ENCODE measurements around the gene PTCHD1.

PTCHD1 gene

DNA sequence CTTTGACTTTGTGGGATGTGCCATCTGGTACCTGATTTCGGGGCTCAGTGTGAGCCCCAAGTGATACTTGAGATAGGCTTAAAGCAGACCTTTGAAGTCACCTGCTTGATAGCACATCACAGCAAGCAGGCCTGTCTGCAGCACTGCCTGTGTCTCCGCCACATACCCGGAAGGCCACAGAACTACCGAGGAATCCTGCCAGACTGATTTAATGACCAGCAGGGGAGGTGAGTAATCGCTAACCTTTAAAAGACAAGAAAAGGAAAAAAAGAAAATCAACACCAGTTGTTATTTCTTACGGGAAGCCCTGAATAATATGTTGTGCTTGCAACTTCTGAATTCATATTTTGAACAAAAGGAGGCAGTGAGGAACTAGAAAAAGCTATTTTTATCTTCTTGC, 6.8 kb downstream of the PTCHD1 start:
- no peak overlapping the region for H2AFZ ChIP-seq
- no peaks in the 10 kb centered on the region for H3K27me3 ChIP-seq (ENCODE audit: control insufficient read depth, insufficient read depth, low read length)
- H3K36me3 ChIP-seq (ENCODE audit: control insufficient read depth, insufficient read depth, low read length), result no peaks in the 10 kb centered on the region
- H3K4me1 ChIP-seq, result no peaks in the 10 kb centered on the region
- no peak overlapping the region for H3K9ac ChIP-seq
- H3K4me2 ChIP-seq (ENCODE audit: low read length), result no peak overlapping the region
- H3K9me3 ChIP-seq (ENCODE audit: control insufficient read depth, low read length), result no peaks in the 10 kb centered on the region
- H3K4me3 ChIP-seq (ENCODE audit: low read depth, low read length), result no peak overlapping the region
- no peak for TF ChIP-seq CTCF (IDR thresholded peaks at IDR 0.05)
- H3K79me2 ChIP-seq, result no peaks in the 10 kb centered on the region
- no peak overlapping the region for H3K27ac ChIP-seq

DNA sequence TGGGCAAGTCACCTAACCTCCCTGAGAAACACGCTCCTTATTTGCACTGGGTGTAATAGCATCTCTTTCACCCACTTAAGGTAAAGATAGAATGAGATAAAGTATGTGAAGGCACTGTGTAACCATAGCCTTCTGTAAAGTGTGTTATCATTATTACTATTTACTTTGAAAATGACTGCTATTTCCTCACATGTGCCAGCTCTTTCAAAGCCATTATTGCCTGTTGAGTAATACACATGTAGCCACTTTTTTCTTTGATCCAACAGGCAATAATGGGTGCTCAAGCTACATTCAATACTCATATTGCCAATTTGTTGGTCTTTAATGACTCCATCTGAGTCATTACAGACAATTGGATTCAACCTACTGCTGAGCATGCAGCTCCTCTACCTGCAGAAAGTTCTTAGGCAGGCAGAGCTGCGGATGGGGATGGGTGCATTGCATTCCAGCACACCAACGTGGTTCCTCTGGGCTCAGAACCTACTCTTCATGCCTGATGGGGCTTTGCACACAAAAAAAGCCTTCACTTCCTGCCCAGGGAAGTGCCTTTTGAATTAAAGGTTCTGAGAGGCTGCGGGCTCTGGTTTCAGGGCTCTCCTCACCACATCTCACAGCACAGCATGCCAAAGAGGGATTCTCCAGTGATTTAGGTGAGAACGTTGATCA, 9.7 kb downstream of the PTCHD1 start:
- Histone ChIP-seq H3K79me2 (no peaks in the 10 kb centered on the region), H3K4me2 (ENCODE audit: low read length) (no peak overlapping the region), H3K36me3 (ENCODE audit: control insufficient read depth, insufficient read depth, low read length) (no peaks in the 10 kb centered on the region), H3K27me3 (ENCODE audit: control insufficient read depth, insufficient read depth, low read length) (no peaks in the 10 kb centered on the region), H3K4me3 (ENCODE audit: low read depth, low read length) (no peak overlapping the region), H3K9ac (no peak overlapping the region), H3K27ac (no peak overlapping the region), H3K4me1 (no peaks in the 10 kb centered on the region), H2AFZ (no peak overlapping the region), H3K9me3 (ENCODE audit: control insufficient read depth, low read length) (no peaks in the 10 kb centered on the region)
- TF ChIP-seq CTCF (IDR thresholded peaks at IDR 0.05), result no peak

DNA sequence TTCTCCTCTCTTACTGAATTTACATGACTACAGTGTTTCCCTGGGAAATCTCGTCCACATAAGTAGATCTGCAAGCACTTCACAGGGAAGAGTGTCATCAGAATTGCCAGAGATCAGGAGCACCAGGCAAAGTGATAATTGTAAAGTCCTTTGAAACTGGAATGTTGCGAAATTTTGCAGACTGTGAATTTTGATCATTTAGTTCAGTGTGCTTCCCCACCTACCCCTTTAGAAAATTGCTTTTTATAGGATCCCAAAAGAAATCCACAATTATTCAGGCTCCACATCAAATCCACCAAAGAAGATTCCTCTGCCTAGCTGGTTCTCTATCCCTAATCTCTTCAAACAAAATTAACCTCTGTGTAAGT, 10.2 kb downstream of the PTCHD1 start:
- H3K9me3 ChIP-seq (ENCODE audit: control insufficient read depth, low read length), result no peaks in the 10 kb centered on the region
- H3K4me2 ChIP-seq (ENCODE audit: low read length), result no peak overlapping the region
- H3K4me1 ChIP-seq, result no peaks in the 10 kb centered on the region
- H3K79me2 ChIP-seq, result no peaks in the 10 kb centered on the region
- TF ChIP-seq CTCF (IDR thresholded peaks at IDR 0.05), result no peak
- no peak overlapping the region for H2AFZ ChIP-seq
- no peaks in the 10 kb centered on the region for H3K36me3 ChIP-seq (ENCODE audit: control insufficient read depth, insufficient read depth, low read length)
- H3K27ac ChIP-seq, result no peak overlapping the region
- no peak overlapping the region for H3K9ac ChIP-seq
- no peak overlapping the region for H3K4me3 ChIP-seq (ENCODE audit: low read depth, low read length)
- H3K27me3 ChIP-seq (ENCODE audit: control insufficient read depth, insufficient read depth, low read length), result no peaks in the 10 kb centered on the region

GRCh38 chrX:23356189-23356588, 21.5 kb downstream of the PTCHD1 start:
- no peaks in the 10 kb centered on the region for H3K79me2 ChIP-seq
- H3K9me3 ChIP-seq (ENCODE audit: control insufficient read depth, low read length), result no peaks in the 10 kb centered on the region
- H3K36me3 ChIP-seq (ENCODE audit: control insufficient read depth, insufficient read depth, low read length), result no peaks in the 10 kb centered on the region
- H3K9ac ChIP-seq, result no peak overlapping the region
- H3K4me2 ChIP-seq (ENCODE audit: low read length), result no peak overlapping the region
- no peaks in the 10 kb centered on the region for H3K4me1 ChIP-seq
- no peak overlapping the region for H3K27ac ChIP-seq
- no peak overlapping the region for H2AFZ ChIP-seq
- TF ChIP-seq CTCF (IDR thresholded peaks at IDR 0.05), result no peak
- no peaks in the 10 kb centered on the region for H3K27me3 ChIP-seq (ENCODE audit: control insufficient read depth, insufficient read depth, low read length)
- no peak overlapping the region for H3K4me3 ChIP-seq (ENCODE audit: low read depth, low read length)

GRCh38 chrX:23364416-23364815, 29.8 kb downstream of the PTCHD1 start:
- Histone ChIP-seq H3K4me2 (ENCODE audit: low read length) (no peak overlapping the region), H3K4me1 (no peaks in the 10 kb centered on the region), H3K9me3 (ENCODE audit: control insufficient read depth, low read length) (no peaks in the 10 kb centered on the region), H3K27me3 (ENCODE audit: control insufficient read depth, insufficient read depth, low read length) (no peaks in the 10 kb centered on the region), H3K9ac (no peak overlapping the region), H3K27ac (no peak overlapping the region), H3K36me3 (ENCODE audit: control insufficient read depth, insufficient read depth, low read length) (no peaks in the 10 kb centered on the region), H3K4me3 (ENCODE audit: low read depth, low read length) (no peak overlapping the region), H3K79me2 (no peaks in the 10 kb centered on the region), H2AFZ (no peak overlapping the region)
- no peak for TF ChIP-seq CTCF (IDR thresholded peaks at IDR 0.05)
